D721Med (cell line): Measurements from ENCODE around the gene GRK2.

Source experiments
- DNase-seq: peaks from one replicate; pipeline ENCODE4 v3.0.0; 2011; ENCODE audit warnings: low spot score; ENCODE audit not compliant: insufficient read length
- FAIRE-seq: peaks from 2 replicates; lab custom pipeline; 2011; peaks lifted over from hg19 to GRCh38; lab: Jason Lieb, UNC
- TF ChIP-seq, protein P1 (sequence below): IDR thresholded peaks from 2 replicates; pipeline ENCODE4 v1.5.1; 2012; ENCODE audit warnings: mild to moderate bottlenecking, control low read depth; ENCODE audit not compliant: insufficient read depth; ENCODE audit errors: missing control alignments

GRK2 gene

DNA sequence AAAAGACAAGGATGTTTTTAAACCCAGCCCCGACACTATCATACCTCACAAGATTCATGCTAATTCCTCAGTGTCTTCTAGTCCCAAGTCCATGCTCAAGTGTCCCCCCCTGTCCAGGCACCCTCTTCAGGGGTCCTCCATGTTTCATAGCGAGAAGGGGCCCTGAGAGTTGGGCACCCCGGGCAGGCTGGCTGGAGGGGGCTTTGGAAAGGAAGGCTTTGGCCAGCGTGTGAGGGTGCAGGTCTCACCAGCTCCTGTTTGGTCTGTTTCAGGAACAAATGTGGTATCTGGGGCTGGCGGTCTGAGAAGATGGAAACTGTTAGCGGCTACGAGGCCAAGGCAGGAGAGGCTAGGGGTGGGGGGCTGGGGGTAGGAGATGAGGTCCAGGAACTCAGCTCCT lies 32.5 kb downstream of the GRK2 start:
- DNase-seq (no peak), FAIRE-seq (no peak)

DNA sequence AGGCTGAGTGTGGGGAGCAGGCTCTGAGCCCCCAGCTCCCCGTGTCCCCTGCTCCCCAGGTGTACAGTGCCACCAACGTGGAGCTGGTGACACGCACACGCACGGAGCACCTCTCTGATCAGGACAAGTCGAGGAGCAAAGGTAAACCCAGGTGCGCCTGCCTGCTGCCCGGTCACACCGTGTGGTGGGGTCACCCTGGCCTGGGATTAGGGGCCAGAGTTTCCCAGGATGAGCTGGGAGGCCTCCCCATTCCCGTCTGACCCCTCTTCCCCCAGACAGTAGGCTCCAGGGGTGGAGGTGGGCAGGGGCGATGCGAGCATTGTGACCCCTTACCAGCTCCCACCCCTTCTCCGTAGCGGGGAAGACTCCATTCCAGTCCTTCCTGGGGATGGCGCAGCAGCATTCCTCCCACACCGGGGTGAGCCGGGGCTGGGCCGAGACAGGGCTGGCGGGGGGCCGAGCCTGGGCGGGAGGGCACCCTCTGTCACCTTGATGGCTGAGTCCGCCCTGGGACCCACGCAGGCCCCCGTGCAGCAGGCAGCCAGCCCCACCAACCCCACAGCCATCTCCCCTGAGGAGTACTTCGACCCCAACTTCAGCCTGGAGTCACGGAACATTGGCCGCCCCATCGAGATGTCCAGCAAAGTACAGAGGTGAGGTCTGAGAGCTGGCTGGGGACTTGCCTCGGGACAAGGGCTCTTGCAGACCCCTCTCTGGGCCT lies 33.4 kb downstream of the GRK2 start:
- no peak for DNase-seq
- no peak for FAIRE-seq
- TF ChIP-seq, protein P1, sequence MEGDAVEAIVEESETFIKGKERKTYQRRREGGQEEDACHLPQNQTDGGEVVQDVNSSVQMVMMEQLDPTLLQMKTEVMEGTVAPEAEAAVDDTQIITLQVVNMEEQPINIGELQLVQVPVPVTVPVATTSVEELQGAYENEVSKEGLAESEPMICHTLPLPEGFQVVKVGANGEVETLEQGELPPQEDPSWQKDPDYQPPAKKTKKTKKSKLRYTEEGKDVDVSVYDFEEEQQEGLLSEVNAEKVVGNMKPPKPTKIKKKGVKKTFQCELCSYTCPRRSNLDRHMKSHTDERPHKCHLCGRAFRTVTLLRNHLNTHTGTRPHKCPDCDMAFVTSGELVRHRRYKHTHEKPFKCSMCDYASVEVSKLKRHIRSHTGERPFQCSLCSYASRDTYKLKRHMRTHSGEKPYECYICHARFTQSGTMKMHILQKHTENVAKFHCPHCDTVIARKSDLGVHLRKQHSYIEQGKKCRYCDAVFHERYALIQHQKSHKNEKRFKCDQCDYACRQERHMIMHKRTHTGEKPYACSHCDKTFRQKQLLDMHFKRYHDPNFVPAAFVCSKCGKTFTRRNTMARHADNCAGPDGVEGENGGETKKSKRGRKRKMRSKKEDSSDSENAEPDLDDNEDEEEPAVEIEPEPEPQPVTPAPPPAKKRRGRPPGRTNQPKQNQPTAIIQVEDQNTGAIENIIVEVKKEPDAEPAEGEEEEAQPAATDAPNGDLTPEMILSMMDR: no peak

More for the DNA sequence above, 32.5 kb downstream of the GRK2 start:
- TF ChIP-seq, protein P1: no peak

DNA sequence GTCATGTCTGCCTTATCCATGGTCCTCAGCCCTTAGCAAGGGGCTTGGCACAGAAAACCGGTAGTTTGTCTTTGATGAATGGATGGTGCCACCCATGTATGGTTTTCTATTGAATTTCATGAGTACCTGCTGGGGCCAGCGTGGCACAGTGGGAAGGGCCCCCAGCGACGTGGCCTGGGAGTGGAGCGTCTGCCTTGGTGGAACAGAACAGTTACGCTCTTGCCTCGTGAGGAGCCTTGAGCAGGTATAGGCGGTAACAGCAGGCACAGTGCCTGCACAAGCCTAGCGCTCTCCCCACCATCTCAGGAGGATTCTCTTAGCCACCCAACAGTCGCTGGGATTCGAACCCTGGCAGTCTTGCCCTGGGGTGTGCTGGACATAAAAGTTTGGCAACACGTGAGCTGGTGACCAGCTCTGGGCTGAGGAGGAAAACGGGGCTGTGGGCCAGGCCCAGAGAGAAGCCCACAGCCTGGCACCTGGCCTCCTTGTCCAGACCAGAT lies 34.0 kb downstream of the GRK2 start:
- FAIRE-seq (no peak), DNase-seq (no peak)
- TF ChIP-seq, protein P1: no peak

DNA sequence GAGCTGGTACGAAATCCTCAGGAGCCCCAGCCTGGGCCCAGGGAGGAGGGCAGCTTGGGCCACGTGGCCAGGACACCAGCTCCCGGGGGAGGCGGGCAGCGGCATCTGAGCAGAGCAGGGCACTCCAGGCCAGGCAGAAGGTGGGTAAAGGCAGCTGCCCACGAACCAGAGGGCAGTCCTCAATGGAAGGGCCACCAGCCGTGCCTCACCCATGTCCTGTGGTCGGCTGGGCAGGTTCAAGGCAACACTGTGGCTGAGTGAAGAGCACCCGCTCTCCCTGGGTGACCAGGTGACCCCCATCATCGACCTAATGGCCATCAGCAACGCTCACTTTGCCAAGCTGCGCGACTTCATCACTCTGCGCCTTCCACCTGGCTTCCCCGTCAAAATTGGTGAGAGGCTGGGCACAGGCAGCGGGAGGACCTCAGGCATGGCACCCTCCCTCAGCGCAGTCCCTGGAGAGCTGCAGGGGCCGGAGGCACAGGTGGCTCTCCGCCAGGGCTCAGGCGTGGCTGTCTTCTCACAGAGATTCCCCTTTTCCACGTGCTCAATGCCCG lies 34.6 kb downstream of the GRK2 start:
- DNase-seq (no peak), FAIRE-seq (no peak)
- TF ChIP-seq, protein P1: no peak

DNA sequence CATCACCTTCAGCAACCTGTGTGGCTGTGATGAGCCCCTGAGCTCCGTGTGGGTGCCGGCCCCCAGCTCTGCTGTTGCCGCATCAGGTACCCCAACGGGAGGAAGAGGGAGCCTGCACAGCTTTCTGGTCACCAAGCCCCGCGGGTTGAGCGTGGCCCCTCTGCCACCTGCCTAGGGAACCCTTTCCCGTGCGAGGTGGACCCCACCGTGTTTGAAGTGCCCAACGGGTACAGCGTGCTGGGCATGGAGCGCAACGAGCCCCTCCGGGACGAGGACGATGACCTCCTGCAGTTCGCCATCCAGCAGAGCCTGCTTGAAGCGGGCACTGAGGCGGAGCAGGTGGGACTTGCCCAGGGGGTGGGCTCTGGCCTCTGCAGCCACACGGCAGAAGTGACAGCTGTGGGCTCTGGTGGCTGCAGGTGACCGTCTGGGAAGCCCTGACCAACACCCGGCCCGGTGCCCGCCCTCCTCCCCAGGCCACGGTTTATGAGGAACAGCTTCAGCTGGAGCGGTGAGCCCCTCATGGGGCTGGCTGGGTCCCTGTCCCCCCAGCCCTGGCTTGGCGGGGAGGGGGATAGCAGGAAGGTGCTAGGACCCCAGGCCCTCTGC lies 35.1 kb downstream of the GRK2 start:
- FAIRE-seq (no peak), DNase-seq (no peak)
- TF ChIP-seq, protein P1: no peak

DNA sequence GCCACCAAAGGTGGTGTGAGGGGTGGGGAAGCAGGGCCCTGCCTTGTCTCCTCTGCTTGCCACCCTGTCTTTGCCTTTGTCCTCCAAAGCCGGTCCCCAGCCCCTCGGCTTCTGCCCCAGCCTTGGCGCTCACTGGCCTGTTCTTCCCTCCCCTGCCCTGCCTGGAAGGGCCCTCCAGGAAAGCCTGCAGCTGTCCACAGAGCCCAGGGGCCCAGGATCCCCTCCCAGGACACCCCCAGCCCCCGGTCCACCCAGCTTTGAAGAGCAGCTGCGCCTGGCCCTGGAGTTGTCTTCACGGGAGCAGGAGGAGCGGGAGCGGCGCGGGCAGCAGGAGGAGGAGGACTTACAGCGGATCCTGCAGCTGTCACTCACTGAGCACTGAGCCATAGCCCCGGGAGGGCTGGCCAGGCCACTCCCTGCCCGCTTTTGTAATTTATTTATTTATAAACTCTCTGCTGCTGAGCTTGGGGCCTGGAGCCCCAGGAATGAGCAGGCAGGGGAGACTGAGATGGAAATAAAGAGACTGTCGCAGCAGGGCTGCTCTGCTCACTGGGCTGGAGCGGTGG lies 35.8 kb downstream of the GRK2 start:
- TF ChIP-seq, protein P1: no peak
- DNase-seq: no peak
- FAIRE-seq: no peak
